Liver (tissue), 9 donors: ENCODE data around the gene SIL1. TPM values are rescaled to one million over a fixed set of nuclear protein-coding genes. Genes with fewer than 3 reads are reported as not detected.

ENCODE experiments used
- DNase-seq: peaks from one replicate; pipeline ENCODE4 v3.0.0-alpha.2; 2017; ENCODE audit warnings: low spot score
- H3K27ac ChIP-seq, 2 donors: one replicate each; pipeline ENCODE4 v1.7.0; 2013; ENCODE audit warnings: inconsistent platforms in 2 of 2, low read length in 2 of 2, control low read depth in 1 of 2, low read depth in 1 of 2, mild to moderate bottlenecking in 1 of 2
- H3K27me3 ChIP-seq, 4 donors: one replicate each; pipeline versions ENCODE4 v1.6.1 to v1.7.0; 2013; ENCODE audit warnings: low read length in 3 of 4, inconsistent platforms in 1 of 4, mild to moderate bottlenecking in 1 of 4, moderate library complexity in 1 of 4; ENCODE audit not compliant: control insufficient read depth in 4 of 4, insufficient read depth in 4 of 4
- H3K36me3 ChIP-seq, 4 donors: one replicate each; pipeline versions ENCODE4 v1.6.1 to v1.7.0; 2013; ENCODE audit warnings: low read length in 3 of 4, mild to moderate bottlenecking in 3 of 4, low read depth in 1 of 4, moderate library complexity in 1 of 4; ENCODE audit not compliant: control insufficient read depth in 4 of 4, insufficient read depth in 3 of 4
- H3K4me1 ChIP-seq, 4 donors: one replicate each; pipeline versions ENCODE4 v1.6.1 to v1.7.0; 2013; ENCODE audit warnings: low read length in 3 of 4, mild to moderate bottlenecking in 3 of 4, moderate library complexity in 1 of 4; ENCODE audit not compliant: control insufficient read depth in 4 of 4, insufficient read depth in 4 of 4
- H3K4me3 ChIP-seq, 3 donors: one replicate each; pipeline versions ENCODE4 v1.6.1 to v1.7.0; 2013; ENCODE audit warnings: low read length in 3 of 3, control low read depth in 1 of 3, low read depth in 1 of 3, mild to moderate bottlenecking in 1 of 3
- H3K9ac ChIP-seq, 2 donors: one replicate each; pipeline ENCODE4 v1.7.0; 2013; ENCODE audit warnings: low read length in 2 of 2, mild to moderate bottlenecking in 2 of 2, moderate library complexity in 2 of 2, control low read depth in 1 of 2, low read depth in 1 of 2
- H3K9me3 ChIP-seq, 4 donors: one replicate each; pipeline versions ENCODE4 v1.6.1 to v1.7.0; 2013; ENCODE audit warnings: low read length in 3 of 4; ENCODE audit not compliant: control insufficient read depth in 4 of 4
- CTCF ChIP-seq: fragments of 150-350 bp; IDR thresholded peaks from 2 replicates; pipeline ENCODE4 v1.5.1; 2017; ENCODE audit warnings: improper control_type of control experiment, low read depth, low read length; ENCODE audit not compliant: missing input control
- EGR1 ChIP-seq, 2 donors: IDR thresholded peaks; 2 replicates each; pipeline ENCODE4 v1.6.1; 2016 to 2018; ENCODE audit warnings: antibody characterized with exemption in 2 of 2, low read depth in 2 of 2
- FOXA1 ChIP-seq: IDR thresholded peaks from 2 replicates; pipeline ENCODE4 v1.6.1; 2016; ENCODE audit warnings: antibody characterized with exemption
- FOXA2 ChIP-seq: IDR thresholded peaks from 2 replicates; pipeline ENCODE4 v1.6.1; 2016; ENCODE audit warnings: antibody characterized with exemption
- GABPA ChIP-seq, 2 donors: IDR thresholded peaks in 1 of 2; conservative IDR thresholded peaks in 1 of 2; 2 replicates each; pipeline ENCODE4 v1.6.1; 2016; ENCODE audit warnings: antibody characterized with exemption in 2 of 2, mild to moderate bottlenecking in 1 of 2, moderate library complexity in 1 of 2
- HNF4A ChIP-seq, 2 donors: conservative IDR thresholded peaks; 2 replicates each; pipeline ENCODE4 v1.6.1; 2016; ENCODE audit warnings: antibody characterized with exemption in 2 of 2, mild to moderate bottlenecking in 2 of 2
- HNF4G ChIP-seq: IDR thresholded peaks from 2 replicates; pipeline ENCODE4 v1.6.1; 2016; ENCODE audit warnings: antibody characterized with exemption
- JUND ChIP-seq, 2 donors: IDR thresholded peaks; 2 replicates each; pipeline ENCODE4 v1.6.1; 2016; ENCODE audit warnings: antibody characterized with exemption in 2 of 2
- NR2F2 ChIP-seq: IDR thresholded peaks from 2 replicates; pipeline ENCODE4 v1.6.1; 2016; ENCODE audit warnings: antibody characterized with exemption
- RAD21 ChIP-seq, 2 donors: IDR thresholded peaks; 2 replicates each; pipeline ENCODE4 v1.6.1; 2016; ENCODE audit warnings: antibody characterized with exemption in 2 of 2, mild to moderate bottlenecking in 2 of 2
- RXRA ChIP-seq, 2 donors: IDR thresholded peaks; 2 replicates each; pipeline ENCODE4 v1.6.1; 2017 to 2018; ENCODE audit warnings: antibody characterized with exemption in 2 of 2, mild to moderate bottlenecking in 1 of 2
- SP1 ChIP-seq: IDR thresholded peaks from 2 replicates; pipeline ENCODE4 v1.6.1; 2018; ENCODE audit warnings: antibody characterized with exemption, mild to moderate bottlenecking
- TAF1 ChIP-seq: conservative IDR thresholded peaks from 2 replicates; pipeline ENCODE4 v1.6.1; 2016; ENCODE audit warnings: antibody characterized with exemption, mild to moderate bottlenecking
- YY1 ChIP-seq: IDR thresholded peaks from 2 replicates; pipeline ENCODE4 v1.6.1; 2016; ENCODE audit warnings: antibody characterized with exemption, mild to moderate bottlenecking
- WGBS: extraction: QIAGEN DNeasy Blood & Tissue Kit; methylation state at CpG from one replicate; pipeline ENCODE4 v1.1.7; 2013; 5-methylcytosine and 5-hydroxymethylcytosine counted together
- polyA plus RNA-seq, 2 donors: library from polyadenylated mRNA; stranded (reverse) in 1 of 2; unstranded in 1 of 2; fragments of 200-250 nt in 1 of 2; fragments of >200 nt in 1 of 2; fragmentation: Nextera tagmentation in 1 of 2; extraction: Ambion mirVana in 1 of 2; gene quantifications; one replicate each; pipeline versions ENCODE4 v1.2.1 to v1.2.3, GENCODE V29; 2013 to 2015
- total RNA-seq, 2 donors: library from RNA; depleted of rRNA; stranded (reverse); fragments of >200 nt; gene quantifications; one replicate each; pipeline ENCODE4 v1.2.3, GENCODE V29; 2014
- TF ChIP-seq, protein P1 (sequence below): IDR thresholded peaks from 2 replicates; pipeline ENCODE4 v1.6.1; 2016; ENCODE audit warnings: antibody characterized with exemption
- TF ChIP-seq, protein P2 (sequence below): IDR thresholded peaks from 2 replicates; pipeline ENCODE4 v1.6.1; 2016; ENCODE audit warnings: antibody characterized with exemption
- TF ChIP-seq, protein P3 (sequence below): IDR thresholded peaks from 2 replicates; pipeline ENCODE4 v1.6.1; 2016; ENCODE audit warnings: antibody characterized with exemption
- TF ChIP-seq, protein P4 (sequence below): IDR thresholded peaks from 2 replicates; pipeline ENCODE4 v1.6.1; 2016; ENCODE audit warnings: antibody characterized with exemption, mild to moderate bottlenecking
- donor health status: healthy.
- donor health status: healthy.
- donor health status: healthy.
- donor health status: healthy.
- donor health status: healthy.

SIL1 gene
- total and polyA plus RNA-seq, 4 donors = 38.1 to 95.1 (median 76.2) TPM

GRCh38 chr5:139241139-139241538, 43.0 kb upstream of the SIL1 start:
- Histone ChIP-seq H3K36me3 (no peaks in the 10 kb centered on the region), H3K9me3 (peaks cover 0 to 6% (median 0%) of the 10 kb centered on the region in 4 donors)
- no peak for DNase-seq

More at GRCh38 chr5:139241139-139241538, 43.0 kb upstream of the SIL1 start:
- Histone ChIP-seq H3K4me3 (no peak overlapping the region), H3K27me3 (no peaks in the 10 kb centered on the region), H3K4me1 (no peaks in the 10 kb centered on the region), H3K27ac (no peak overlapping the region), H3K9ac (no peak overlapping the region)
- 90% methylated on average over 4 of the region's 4 CpGs for WGBS
- TF ChIP-seq FOXA1 = no peak
- no peak for TF ChIP-seq YY1
- TF ChIP-seq, protein P1, sequence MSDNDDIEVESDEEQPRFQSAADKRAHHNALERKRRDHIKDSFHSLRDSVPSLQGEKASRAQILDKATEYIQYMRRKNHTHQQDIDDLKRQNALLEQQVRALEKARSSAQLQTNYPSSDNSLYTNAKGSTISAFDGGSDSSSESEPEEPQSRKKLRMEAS = no peak
- no peak for TF ChIP-seq HNF4A (conservative IDR thresholded peaks at IDR 0.05)
- TF ChIP-seq TAF1 = no peak
- TF ChIP-seq RXRA (IDR thresholded peaks at IDR 0.05) = no peak
- TF ChIP-seq, protein P2, sequence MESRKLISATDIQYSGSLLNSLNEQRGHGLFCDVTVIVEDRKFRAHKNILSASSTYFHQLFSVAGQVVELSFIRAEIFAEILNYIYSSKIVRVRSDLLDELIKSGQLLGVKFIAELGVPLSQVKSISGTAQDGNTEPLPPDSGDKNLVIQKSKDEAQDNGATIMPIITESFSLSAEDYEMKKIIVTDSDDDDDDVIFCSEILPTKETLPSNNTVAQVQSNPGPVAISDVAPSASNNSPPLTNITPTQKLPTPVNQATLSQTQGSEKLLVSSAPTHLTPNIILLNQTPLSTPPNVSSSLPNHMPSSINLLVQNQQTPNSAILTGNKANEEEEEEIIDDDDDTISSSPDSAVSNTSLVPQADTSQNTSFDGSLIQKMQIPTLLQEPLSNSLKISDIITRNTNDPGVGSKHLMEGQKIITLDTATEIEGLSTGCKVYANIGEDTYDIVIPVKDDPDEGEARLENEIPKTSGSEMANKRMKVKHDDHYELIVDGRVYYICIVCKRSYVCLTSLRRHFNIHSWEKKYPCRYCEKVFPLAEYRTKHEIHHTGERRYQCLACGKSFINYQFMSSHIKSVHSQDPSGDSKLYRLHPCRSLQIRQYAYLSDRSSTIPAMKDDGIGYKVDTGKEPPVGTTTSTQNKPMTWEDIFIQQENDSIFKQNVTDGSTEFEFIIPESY = no peak
- TF ChIP-seq HNF4G = no peak
- no peak for TF ChIP-seq SP1
- no peak for TF ChIP-seq FOXA2
- TF ChIP-seq NR2F2 = no peak
- TF ChIP-seq, protein P3, sequence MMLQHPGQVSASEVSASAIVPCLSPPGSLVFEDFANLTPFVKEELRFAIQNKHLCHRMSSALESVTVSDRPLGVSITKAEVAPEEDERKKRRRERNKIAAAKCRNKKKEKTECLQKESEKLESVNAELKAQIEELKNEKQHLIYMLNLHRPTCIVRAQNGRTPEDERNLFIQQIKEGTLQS = no peak
- no peak for TF ChIP-seq CTCF
- TF ChIP-seq, protein P4, sequence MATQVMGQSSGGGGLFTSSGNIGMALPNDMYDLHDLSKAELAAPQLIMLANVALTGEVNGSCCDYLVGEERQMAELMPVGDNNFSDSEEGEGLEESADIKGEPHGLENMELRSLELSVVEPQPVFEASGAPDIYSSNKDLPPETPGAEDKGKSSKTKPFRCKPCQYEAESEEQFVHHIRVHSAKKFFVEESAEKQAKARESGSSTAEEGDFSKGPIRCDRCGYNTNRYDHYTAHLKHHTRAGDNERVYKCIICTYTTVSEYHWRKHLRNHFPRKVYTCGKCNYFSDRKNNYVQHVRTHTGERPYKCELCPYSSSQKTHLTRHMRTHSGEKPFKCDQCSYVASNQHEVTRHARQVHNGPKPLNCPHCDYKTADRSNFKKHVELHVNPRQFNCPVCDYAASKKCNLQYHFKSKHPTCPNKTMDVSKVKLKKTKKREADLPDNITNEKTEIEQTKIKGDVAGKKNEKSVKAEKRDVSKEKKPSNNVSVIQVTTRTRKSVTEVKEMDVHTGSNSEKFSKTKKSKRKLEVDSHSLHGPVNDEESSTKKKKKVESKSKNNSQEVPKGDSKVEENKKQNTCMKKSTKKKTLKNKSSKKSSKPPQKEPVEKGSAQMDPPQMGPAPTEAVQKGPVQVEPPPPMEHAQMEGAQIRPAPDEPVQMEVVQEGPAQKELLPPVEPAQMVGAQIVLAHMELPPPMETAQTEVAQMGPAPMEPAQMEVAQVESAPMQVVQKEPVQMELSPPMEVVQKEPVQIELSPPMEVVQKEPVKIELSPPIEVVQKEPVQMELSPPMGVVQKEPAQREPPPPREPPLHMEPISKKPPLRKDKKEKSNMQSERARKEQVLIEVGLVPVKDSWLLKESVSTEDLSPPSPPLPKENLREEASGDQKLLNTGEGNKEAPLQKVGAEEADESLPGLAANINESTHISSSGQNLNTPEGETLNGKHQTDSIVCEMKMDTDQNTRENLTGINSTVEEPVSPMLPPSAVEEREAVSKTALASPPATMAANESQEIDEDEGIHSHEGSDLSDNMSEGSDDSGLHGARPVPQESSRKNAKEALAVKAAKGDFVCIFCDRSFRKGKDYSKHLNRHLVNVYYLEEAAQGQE = no peak
- TF ChIP-seq RAD21 (IDR thresholded peaks at IDR 0.05) = no peak
- no peak for TF ChIP-seq GABPA (IDR thresholded peaks at IDR 0.05 in 1 of 2, conservative IDR thresholded peaks at IDR 0.05 in 1 of 2)
- TF ChIP-seq EGR1 (IDR thresholded peaks at IDR 0.05; ENCODE audit: low read depth in 2 of 2) = no peak
- TF ChIP-seq JUND (IDR thresholded peaks at IDR 0.05) = no peak
